GM21528 (cell line): Measurements from ENCODE around the gene TSPAN31.

Experiments
- ATAC-seq: cut with Tn5 transposase; IDR thresholded peaks from one replicate; pipeline ENCODE4 v1.9.1; 2021; ENCODE audit warnings: mild to moderate bottlenecking, moderate library complexity; ENCODE audit not compliant: unreplicated experiment, low FRiP score

TSPAN31 gene

DNA sequence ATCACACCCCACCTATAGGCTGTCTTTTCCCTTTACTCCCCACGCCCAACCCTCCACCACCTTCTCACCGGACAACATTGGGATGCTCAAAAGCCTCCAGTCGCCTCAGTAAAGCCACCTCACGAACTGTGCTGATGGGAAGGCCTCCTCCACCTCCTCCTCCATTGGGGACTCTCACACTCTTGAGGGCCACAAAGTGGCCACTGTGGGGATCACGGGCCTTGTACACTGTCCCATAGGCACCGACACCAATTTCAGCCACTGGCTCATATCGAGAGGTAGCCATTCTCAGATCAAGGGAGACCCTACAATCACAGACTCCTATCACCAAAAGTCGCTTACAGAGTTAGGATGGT is 6.6 kb downstream of the TSPAN31 start:
- ATAC-seq: no peak

DNA sequence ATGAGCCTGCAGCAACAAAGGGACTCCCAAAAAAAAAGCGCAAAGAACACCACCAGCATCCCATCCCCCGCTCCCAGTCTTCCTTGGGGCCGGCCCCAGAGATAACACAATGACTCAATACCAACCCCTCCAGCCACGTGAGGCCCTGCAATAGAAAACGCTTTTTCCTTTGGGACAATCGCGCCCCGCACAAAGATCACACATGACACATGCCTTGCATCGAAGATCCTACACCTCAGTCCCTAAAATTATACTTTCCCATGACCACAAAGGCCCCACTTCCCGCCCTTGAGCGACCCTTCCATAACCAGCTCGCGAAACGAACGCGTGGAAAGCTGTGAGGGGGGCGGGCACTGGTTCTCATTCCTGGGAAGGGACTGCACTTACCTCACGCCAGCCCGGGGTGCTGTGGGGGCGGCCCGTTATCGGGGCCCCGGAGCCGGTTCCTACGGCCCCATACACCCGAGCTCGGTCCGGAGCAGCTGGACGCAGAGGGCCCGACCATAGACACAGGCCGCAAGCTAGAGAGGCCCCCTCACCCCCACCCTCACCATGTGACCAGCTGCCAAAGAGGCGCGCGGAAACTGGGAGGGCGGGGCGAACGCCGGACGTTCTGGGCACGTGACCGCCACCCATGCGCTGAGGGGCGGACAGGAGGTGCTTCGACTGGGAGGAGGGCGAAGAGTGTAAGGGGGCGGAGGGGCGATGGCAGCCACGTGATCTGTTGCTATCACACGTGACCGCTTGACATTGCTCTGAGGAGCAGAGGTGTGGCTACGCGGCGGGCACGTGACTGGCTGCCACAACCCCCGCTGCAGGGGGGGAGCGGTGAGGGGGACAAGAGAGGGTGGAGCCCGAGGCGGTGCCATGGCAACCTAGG is 7.2 kb downstream of the TSPAN31 start, which contains the start of gene CDK4:
Gene CDK4 (minus strand): TSS at position 523 of the 880 bp plus-strand sequence. CDS start 593 bp downstream, outside the sequence.
- peak; percentile 76 for ATAC-seq

GRCh38 chr12:57752668-57753000 is 7.8 kb downstream of the TSPAN31 start:
- no peak for ATAC-seq

- no peak for ATAC-seq
Measured at GRCh38 chr12:57753756-57754337, 9.0 kb downstream of the TSPAN31 start.

- peak; percentile 36 for ATAC-seq
Measured at GRCh38 chr12:57754411-57755193, 9.8 kb downstream of the TSPAN31 start, which contains the start of gene MARCHF9. Gene MARCHF9, plus strand, starts transcription at chr12:57755103. Its CDS starts 426 bp downstream, at chr12:57755529.

- no peak for ATAC-seq
Measured at GRCh38 chr12:57755194-57755453, 10.3 kb downstream of the TSPAN31 start.

DNA sequence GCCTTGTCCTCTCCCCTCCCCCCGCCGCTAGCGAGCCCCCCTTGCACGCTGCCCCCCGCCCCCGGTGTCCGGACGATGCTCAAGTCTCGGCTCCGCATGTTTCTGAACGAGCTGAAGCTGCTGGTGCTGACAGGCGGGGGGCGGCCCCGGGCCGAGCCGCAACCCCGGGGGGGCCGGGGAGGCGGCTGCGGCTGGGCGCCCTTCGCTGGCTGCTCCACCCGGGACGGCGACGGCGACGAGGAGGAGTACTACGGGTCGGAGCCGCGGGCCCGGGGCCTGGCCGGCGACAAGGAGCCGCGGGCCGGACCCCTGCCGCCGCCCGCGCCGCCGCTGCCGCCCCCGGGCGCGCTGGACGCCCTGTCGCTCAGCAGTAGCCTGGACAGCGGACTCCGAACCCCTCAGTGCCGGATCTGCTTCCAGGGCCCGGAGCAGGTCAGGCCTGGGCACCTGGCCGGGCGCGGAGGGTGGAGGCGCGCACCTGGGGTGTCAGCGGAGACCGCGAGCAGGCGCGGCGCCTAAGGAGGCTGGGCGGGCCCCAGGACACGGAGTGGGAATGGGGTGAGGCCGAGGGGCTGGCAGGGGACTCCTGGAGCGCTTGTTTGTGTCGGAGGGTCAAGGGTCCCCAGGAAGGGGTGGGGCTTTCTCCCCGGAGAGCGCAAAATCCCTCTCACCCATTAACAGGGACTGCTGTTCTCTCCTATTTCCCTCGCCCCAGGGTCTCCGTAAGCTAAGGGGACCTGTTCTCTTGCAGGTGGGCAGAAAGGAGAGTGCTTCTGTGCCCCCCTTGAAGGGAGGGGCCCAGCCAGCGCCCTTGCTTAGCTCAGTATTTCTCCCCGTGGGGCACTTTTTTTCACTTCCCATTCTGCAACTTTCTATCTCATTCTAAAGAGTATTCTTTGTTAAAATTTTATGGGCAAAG is 10.9 kb downstream of the TSPAN31 start:
- no peak for ATAC-seq

- no peak for ATAC-seq
Measured at GRCh38 chr12:57756406-57757341, 11.8 kb downstream of the TSPAN31 start.

DNA sequence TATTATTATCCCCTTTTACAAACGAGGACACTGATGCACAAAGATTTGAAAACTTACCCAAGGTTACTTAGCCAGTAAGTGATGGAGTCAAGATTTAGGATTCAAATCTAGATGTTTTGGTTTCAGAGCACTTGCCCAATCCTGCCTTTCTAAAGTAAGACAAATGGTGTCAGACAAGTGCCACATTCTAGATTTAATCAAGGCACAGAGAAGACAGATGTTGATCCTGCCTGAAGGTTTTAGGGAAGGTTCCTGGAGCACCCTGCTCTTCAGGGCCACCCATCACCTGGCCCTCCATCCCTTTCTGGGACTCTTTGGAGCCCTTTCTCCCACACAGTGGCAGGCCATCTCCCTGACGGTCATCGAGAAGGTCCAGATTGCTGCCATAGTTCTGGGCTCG is 12.9 kb downstream of the TSPAN31 start:
- no peak for ATAC-seq

DNA sequence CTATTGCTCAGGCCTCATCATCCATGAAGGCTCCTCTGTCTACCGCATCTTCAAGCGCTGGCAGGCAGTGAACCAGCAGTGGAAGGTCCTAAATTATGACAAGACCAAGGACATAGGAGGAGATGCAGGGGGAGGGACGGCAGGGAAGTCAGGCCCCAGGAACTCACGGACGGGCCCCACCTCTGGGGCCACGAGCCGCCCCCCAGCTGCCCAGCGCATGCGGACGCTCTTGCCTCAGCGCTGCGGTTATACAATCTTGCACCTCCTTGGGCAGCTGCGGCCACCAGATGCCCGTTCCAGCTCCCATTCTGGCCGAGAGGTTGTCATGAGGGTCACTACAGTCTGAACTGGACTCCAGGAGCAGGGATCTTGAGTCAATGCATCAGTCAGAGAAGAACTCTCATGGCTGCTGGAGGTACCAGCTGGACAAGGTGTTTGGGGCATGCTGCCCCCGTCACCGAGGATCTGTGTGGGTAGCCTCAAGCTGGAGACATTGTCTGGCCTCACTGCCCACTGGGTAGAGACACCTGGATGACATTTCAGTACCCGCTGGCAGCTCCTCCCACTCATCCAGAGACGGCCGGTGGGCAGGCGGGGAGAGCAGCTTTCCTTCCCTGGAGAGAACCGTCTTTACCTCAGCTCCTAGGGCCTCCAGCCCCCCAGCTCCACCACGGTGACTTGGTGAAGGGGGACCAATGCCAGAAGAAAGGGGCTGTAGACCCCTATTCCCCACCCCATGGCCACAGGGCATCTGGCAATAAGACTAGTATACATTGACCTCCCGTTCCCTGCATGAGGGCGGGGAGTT is 13.9 kb downstream of the TSPAN31 start:
- no peak for ATAC-seq

DNA sequence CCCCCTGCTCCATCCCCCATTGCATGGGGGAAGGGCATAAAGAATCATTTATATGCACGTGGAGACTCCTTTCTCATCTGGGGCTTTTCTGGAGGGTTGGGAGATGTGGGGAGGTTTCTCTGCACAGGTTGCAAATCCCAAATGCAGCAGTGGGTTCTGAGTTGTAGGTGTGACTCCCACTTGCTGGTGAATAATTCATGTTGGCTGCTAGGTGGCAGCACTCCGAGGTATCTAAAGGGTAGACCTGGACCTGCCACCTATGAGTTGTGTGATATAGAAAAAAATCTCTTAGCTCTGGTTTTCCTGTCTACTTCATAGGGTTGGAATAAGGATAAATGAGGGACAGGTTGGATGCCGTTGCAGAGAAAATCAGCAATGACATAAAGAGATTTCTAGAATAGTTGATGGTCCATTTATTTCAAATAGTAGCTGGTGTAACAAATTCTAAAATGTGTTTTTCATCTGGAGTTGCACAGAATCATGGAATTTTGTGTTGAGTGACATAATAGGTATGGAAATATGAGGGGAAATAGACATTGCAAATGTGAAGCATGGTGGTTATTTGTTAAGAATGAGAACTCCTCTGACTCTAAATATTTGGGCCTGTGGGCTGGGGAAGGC is 14.6 kb downstream of the TSPAN31 start:
- no peak for ATAC-seq

DNA sequence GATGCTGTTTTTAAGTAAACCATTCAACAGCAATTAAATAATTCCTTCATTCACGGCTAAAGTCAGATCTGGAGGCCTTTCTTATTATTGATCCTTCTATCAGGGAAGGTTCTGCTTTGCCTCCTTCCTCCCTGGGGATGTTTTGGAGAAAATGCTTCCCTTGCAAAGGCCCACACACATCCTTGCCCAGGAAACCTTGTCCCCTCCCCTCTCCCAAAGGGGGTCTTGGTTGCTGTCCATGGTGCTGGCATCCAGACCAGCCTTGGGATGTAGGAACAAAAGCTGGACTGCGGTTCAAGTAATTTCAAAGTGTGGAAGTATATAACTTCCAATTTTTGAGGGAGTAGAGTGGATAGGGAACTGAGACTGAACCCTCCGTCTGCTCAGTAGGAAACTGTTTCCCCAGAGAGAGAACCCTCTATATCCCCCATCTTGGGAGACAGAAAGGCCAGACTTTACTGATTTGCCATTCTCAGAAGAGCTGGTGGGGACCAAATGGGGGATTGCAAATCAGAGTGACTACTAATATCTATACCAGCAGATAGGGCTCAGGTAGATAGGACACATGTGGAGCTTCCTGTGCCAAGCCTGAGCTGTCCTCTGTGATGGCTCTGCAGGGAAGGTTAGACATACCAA is 15.6 kb downstream of the TSPAN31 start:
- ATAC-seq: no peak

- ATAC-seq: no peak
Measured at GRCh38 chr12:57761391-57761998, 16.7 kb downstream of the TSPAN31 start.

DNA sequence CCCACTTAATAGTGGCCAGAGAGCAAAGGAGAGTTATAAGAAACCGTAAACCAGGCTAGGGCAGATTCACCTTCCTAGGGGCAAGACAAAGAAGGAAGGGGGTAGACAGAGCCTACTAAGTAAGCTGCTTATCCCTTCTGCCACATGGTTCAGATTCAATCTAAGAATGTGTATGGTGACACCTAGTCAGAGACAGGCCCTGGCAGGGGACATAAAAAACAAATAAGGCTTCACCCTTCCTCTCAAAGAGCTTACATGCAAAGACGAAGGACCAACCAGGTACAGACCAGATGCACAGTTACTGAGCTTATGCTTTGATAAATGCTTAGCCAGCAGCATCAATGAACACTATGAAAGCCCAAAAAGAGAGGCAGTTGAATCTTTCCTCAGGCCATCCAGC is 17.6 kb downstream of the TSPAN31 start:
- no peak for ATAC-seq

DNA sequence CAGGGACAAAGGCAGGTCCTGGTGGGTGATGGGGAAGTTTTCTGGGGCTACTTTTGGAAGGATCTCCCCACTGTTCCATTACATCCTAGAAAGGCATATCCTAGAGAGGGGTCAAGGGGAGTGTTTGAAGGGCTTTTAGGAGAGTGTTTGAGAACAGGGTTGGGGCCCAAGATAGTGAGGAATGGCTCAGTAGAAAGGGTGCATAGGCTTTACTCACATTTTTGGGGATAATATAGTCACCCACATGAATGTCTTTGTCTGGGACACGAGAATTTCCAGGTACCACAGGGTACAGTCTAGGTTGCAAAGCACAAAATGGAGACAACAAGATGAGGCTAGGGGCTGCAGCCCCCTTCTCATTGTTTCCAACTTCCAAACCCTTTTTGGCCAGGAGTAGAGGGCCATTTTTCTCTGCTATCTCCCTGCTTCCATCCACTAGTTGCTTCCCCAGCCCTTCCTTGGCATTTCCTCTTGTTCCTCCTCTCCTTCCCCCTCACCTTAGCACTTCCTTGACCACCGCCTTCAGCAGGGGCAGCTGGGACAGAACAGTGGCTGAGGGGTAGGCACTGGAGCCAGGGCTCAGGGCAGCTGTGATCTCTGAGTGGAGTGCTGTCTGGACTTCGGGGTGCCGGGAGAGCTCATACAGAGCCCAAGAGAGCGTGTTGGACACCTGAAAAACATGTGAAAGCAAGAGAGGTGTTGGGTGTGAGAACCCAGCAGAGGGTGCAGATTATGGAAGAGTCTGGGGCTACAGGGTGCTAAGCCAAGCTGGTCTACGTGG is 19.2 kb downstream of the TSPAN31 start:
- ATAC-seq: no peak

- no peak for ATAC-seq
Measured at GRCh38 chr12:57764662-57765002, 19.8 kb downstream of the TSPAN31 start.
